ENCODE data around the gene ALG12.
"Not testable (repeated sequence)": the region's sequence is repeated elsewhere in the genome, so short reads cannot be mapped to it uniquely, and the experiment has no call there.

Gene ALG12

GRCh38 chr22:49945042-49945794, 27.0 kb upstream of the ALG12 start:
- not testable (repeated sequence) for H3K4me1 Mint-ChIP-seq; H3K27me3 Mint-ChIP-seq; H3K9me3 Mint-ChIP-seq; ATAC-seq (ENCODE audit: low read depth); H3K36me3 Mint-ChIP-seq
- peak overlapping the region; percentile 21 for H3K4me3 Mint-ChIP-seq
- H3K27ac Mint-ChIP-seq: peak overlapping the region; percentile 75
- peak in 1 of 2 donors; percentile 56 for DNase-seq (ENCODE audit: low spot score in 2 of 2)

DNA sequence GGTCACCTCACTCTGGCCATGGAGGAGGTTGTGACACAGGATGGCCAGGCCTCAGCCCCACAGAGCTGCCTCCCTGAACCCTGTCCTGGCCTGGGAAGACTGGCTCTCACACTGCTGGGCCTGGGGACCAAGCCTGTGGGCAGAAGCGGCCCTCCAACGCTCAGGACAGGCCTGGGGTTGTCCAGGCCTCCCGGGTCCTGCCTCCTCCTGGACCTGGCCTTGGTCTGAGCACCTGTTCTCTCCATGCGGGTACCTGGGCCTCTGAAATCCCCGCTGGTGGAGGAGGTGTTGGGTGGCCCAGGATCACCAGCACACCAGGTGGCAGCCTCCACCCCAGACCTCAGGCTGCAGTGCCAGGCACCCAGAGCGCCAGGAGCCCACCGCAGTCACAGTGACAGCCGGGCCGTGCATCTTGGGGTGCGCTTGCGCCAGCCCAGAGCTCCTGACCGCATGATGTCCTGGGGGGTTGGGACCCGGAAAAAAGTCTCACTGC, 26.2 kb upstream of the ALG12 start:
- ATAC-seq (ENCODE audit: low read depth): peak; percentile 75
- no peaks in the 10 kb centered on the region for H3K27me3 Mint-ChIP-seq
- H3K9me3 Mint-ChIP-seq: no peaks in the 10 kb centered on the region
- H3K4me3 Mint-ChIP-seq: peak overlapping the region; percentile 71
- H3K4me1 Mint-ChIP-seq: no peaks in the 10 kb centered on the region
- H3K27ac Mint-ChIP-seq: peak overlapping the region; percentile 75
- peaks cover 3% of the 10 kb centered on the region for H3K36me3 Mint-ChIP-seq
- DNase-seq (ENCODE audit: low spot score in 2 of 2): peak in 1 of 2 donors; percentile 46

- ATAC-seq (ENCODE audit: low read depth): peak; percentile 31
- peak overlapping the region; percentile 71 for H3K4me3 Mint-ChIP-seq
- H3K27me3 Mint-ChIP-seq: no peaks in the 10 kb centered on the region
- peak overlapping the region; percentile 75 for H3K27ac Mint-ChIP-seq
- H3K4me1 Mint-ChIP-seq: no peaks in the 10 kb centered on the region
- peaks cover 3% of the 10 kb centered on the region for H3K36me3 Mint-ChIP-seq
- H3K9me3 Mint-ChIP-seq: no peaks in the 10 kb centered on the region
- DNase-seq (ENCODE audit: low spot score in 2 of 2): no peak
Observed at GRCh38 chr22:49943771-49944398, 25.6 kb upstream of the ALG12 start.

GRCh38 chr22:49943405-49943765, 25.1 kb upstream of the ALG12 start:
- peak overlapping the region; percentile 75 for H3K27ac Mint-ChIP-seq
- H3K27me3 Mint-ChIP-seq: no peaks in the 10 kb centered on the region
- no peaks in the 10 kb centered on the region for H3K4me1 Mint-ChIP-seq
- no peaks in the 10 kb centered on the region for H3K9me3 Mint-ChIP-seq
- no peak for DNase-seq (ENCODE audit: low spot score in 2 of 2)
- peak overlapping the region; percentile 71 for H3K4me3 Mint-ChIP-seq
- H3K36me3 Mint-ChIP-seq: peaks cover 3% of the 10 kb centered on the region
- ATAC-seq (ENCODE audit: low read depth): no peak

- DNase-seq (ENCODE audit: low spot score in 2 of 2): no peak
- Mint-ChIP-seq H3K27me3 (no peaks in the 10 kb centered on the region), H3K4me3 (no peak overlapping the region), H3K36me3 (peaks cover 3% of the 10 kb centered on the region), H3K4me1 (no peaks in the 10 kb centered on the region), H3K27ac (no peak overlapping the region), H3K9me3 (no peaks in the 10 kb centered on the region)
- peak; percentile 16 for ATAC-seq (ENCODE audit: low read depth)
Observed at GRCh38 chr22:49942565-49943404, 24.5 kb upstream of the ALG12 start.

- Mint-ChIP-seq H3K36me3 (peaks cover 3% of the 10 kb centered on the region), H3K4me3 (no peak overlapping the region), H3K27me3 (no peaks in the 10 kb centered on the region), H3K27ac (no peak overlapping the region), H3K4me1 (peaks cover 3% of the 10 kb centered on the region), H3K9me3 (no peaks in the 10 kb centered on the region)
- DNase-seq (ENCODE audit: low spot score in 2 of 2): no peak
- no peak for ATAC-seq (ENCODE audit: low read depth)
Observed at GRCh38 chr22:49941507-49942316, 23.5 kb upstream of the ALG12 start.

DNA sequence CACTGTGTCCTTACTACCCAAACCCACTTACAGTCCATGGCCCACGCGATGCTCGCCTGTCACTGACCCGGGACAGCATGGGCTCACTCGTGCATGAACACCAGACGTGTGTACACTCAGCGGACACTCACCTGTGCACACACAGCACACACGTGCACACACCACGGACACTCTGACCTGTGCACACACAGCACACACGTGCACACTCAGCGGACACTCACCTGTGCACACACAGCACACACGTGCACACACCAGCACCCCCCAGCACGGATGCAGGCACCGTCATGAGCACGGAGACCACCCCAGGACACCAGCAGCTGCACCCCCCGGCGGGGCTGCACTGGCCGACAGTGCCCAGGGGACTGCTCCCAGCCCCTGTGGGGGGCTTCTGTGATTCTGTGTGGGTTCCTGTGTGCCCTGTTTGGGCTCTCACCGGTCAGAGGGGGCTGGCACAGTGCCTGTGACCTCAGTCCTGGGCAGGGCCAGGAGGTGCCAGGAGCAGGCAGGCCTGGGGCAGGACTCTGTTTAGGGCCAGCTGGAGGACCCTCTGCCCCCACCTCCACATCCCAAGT, 20.4 kb upstream of the ALG12 start:
- no peak for DNase-seq (ENCODE audit: low spot score in 2 of 2)
- H3K4me1 Mint-ChIP-seq: peaks cover 6% of the 10 kb centered on the region
- no peak overlapping the region for H3K27ac Mint-ChIP-seq
- no peaks in the 10 kb centered on the region for H3K27me3 Mint-ChIP-seq
- peaks cover 3% of the 10 kb centered on the region for H3K36me3 Mint-ChIP-seq
- ATAC-seq (ENCODE audit: low read depth): no peak
- H3K4me3 Mint-ChIP-seq: no peak overlapping the region
- H3K9me3 Mint-ChIP-seq: no peaks in the 10 kb centered on the region

- no peak for ATAC-seq (ENCODE audit: low read depth)
- Mint-ChIP-seq H3K27ac (peak overlapping the region; percentile 83), H3K4me3 (peak overlapping the region; percentile 3)
Observed at GRCh38 chr22:49937758-49938564, 19.7 kb upstream of the ALG12 start.

GRCh38 chr22:49936973-49937757, 18.9 kb upstream of the ALG12 start:
- ATAC-seq (ENCODE audit: low read depth) (no peak), DNase-seq (ENCODE audit: low spot score in 2 of 2) (no peak)
- Mint-ChIP-seq H3K36me3 (peaks cover 3% of the 10 kb centered on the region), H3K4me3 (peak overlapping the region; percentile 78), H3K27ac (peak overlapping the region; percentile 83), H3K4me1 (peaks cover 14% of the 10 kb centered on the region), H3K27me3 (no peaks in the 10 kb centered on the region), H3K9me3 (no peaks in the 10 kb centered on the region)

More at GRCh38 chr22:49937758-49938564, 19.7 kb upstream of the ALG12 start:
- no peak for DNase-seq (ENCODE audit: low spot score in 2 of 2)
- Mint-ChIP-seq H3K4me1 (peaks cover 11% of the 10 kb centered on the region), H3K36me3 (peaks cover 3% of the 10 kb centered on the region), H3K27me3 (no peaks in the 10 kb centered on the region), H3K9me3 (no peaks in the 10 kb centered on the region)

DNA sequence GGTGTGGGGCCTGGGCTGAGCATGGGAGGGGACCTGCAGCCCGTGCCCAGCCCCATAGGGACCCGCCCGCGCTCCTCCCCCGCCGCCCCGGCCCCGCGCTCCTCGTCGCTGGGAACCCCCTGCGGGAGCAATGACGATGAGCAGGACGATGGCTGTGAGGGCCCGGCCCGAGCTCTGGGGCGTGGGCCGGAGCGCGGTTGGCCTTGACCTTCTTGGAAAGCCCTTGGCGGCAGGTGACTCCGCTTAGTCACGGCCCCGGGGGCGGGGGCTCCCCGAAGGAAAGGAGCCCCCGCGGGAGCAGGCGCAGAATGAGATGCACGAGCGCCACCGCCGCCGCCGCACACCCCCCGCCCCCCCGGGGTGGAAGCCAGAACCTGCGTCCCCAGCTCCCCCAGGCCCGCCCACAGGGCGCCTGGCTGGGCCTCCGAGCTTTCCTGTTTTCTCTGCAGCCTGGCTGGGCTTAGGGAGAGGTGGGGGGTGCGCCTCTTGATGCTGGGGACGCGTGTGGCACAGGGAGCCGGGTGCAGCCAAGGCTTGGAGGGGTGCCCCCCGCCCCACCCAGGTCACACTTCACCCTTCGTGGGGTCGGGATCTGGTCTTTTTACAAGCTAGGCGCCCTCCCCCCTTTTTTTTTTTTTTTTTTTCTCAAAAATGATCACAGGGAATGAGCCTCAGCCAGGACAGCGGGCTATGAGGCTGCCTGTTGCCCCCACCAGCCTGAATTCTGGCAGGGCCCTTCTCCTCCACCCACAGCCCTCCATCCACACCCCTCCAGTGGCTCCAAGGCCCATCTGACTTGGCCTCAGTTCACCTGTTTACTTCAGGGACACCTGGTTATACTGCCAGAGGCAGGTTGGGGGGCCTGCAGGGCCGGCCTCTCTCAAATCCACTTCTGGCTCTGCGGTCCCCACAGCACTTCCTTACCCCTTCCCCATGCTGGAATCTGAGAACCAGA, 18.1 kb upstream of the ALG12 start:
- Mint-ChIP-seq H3K27me3 (no peaks in the 10 kb centered on the region), H3K9me3 (no peaks in the 10 kb centered on the region), H3K27ac (peak overlapping the region; percentile 83), H3K4me3 (peak overlapping the region; percentile 78), H3K4me1 (peaks cover 15% of the 10 kb centered on the region), H3K36me3 (peaks cover 3% of the 10 kb centered on the region)
- DNase-seq (ENCODE audit: low spot score in 2 of 2): peak; percentile 87 to 95
- peak; percentile 76 for ATAC-seq (ENCODE audit: low read depth)

DNA sequence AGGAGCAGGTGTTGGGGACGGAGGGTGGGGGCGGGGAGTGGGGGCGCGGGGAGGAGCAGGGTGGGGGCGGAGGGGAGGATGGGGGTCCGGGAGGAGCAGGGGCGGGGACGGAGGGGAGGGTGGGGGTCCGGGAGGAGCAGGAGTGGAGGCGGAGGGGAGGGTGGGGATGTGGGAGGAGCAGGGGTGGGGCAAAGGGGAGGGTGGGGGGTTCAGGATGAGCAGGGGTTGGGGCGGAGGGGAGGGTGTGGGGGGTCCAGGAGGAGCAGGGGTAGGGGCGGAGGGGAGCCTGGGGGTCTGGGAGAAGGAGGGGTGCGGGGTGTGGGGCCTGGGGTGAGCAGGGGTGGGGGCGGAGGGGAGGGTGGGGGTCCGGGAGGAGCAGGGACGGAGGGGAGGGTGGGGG, 17.3 kb upstream of the ALG12 start:
- ATAC-seq (ENCODE audit: low read depth): no peak
- H3K9me3 Mint-ChIP-seq: no peaks in the 10 kb centered on the region
- H3K36me3 Mint-ChIP-seq: no peaks in the 10 kb centered on the region
- H3K27me3 Mint-ChIP-seq: no peaks in the 10 kb centered on the region
- H3K4me3 Mint-ChIP-seq: peak overlapping the region; percentile 82
- H3K4me1 Mint-ChIP-seq: peaks cover 22% of the 10 kb centered on the region
- DNase-seq (ENCODE audit: low spot score in 2 of 2): no peak
- H3K27ac Mint-ChIP-seq: peak overlapping the region; percentile 83
